Epithelial cell of esophagus (primary cell): ENCODE data around the gene ENHO.

ENCODE experiments used
- DNase-seq: peaks from one replicate; pipeline ENCODE4 v3.0.0; 2010; ENCODE audit warnings: low read depth
- H3K4me3 ChIP-seq: 2 replicates; pipeline ENCODE4 v1.5.1; 2011; ENCODE audit warnings: mild to moderate bottlenecking, low read length, control low read depth
- CTCF ChIP-seq: IDR thresholded peaks from 2 replicates; pipeline ENCODE4 v1.5.1; 2011; ENCODE audit warnings: low read depth, mild to moderate bottlenecking, low read length, control low read depth, inconsistent platforms; ENCODE audit not compliant: insufficient read depth; ENCODE audit errors: missing control alignments

ENHO gene

GRCh38 chr9:34520096-34520495 lies 2.7 kb downstream of the ENHO start:
- no peak for DNase-seq
- H3K4me3 ChIP-seq: no peak overlapping the region
- TF ChIP-seq CTCF: no peak

GRCh38 chr9:34519321-34520020 lies 3.3 kb downstream of the ENHO start:
- H3K4me3 ChIP-seq: no peak overlapping the region
- DNase-seq: no peak
- peak; percentile 16 for TF ChIP-seq CTCF

- no peak for DNase-seq
- no peak overlapping the region for H3K4me3 ChIP-seq
Observed at GRCh38 chr9:34518896-34519295, 3.9 kb downstream of the ENHO start.

GRCh38 chr9:34518110-34518616 lies 4.6 kb downstream of the ENHO start:
- TF ChIP-seq CTCF: no peak
- H3K4me3 ChIP-seq: no peak overlapping the region
- DNase-seq: no peak

More at GRCh38 chr9:34518896-34519295, 3.9 kb downstream of the ENHO start:
- TF ChIP-seq CTCF: no peak

- no peak overlapping the region for H3K4me3 ChIP-seq
- no peak for DNase-seq
- no peak for TF ChIP-seq CTCF
Observed at GRCh38 chr9:34517185-34517584, 5.6 kb downstream of the ENHO start.

- no peak for TF ChIP-seq CTCF
- no peak for DNase-seq
- H3K4me3 ChIP-seq: no peak overlapping the region
Observed at GRCh38 chr9:34515959-34516358, 6.8 kb downstream of the ENHO start.

- no peak for TF ChIP-seq CTCF
- DNase-seq: no peak
- H3K4me3 ChIP-seq: no peak overlapping the region
Observed at GRCh38 chr9:34514816-34515215, 8.0 kb downstream of the ENHO start.
